Measurements from ENCODE around the gene ITGA2.

Gene ITGA2

DNA sequence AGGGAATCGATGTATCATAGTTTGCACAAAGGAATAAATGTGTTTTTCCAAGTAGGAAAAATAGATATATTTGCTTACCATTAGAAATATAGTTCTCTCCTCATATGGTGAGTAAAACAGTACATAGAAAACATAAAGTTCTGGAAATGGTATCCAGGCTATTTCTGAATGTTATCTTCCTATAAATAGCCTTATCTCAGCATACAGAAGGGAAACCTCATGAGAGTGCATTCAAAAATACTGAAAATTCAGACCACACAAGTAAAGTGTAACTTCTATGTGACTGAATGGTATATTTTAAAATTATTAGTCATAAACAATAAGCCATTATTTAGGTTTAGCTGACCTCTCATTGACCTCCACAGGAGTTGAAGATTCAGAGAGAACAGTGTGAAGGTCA is 76.9 kb downstream of the ITGA2 start:
- CTCF ChIA-PET = no interaction called here
- peaks cover 21% of the 10 kb centered on the region for H3K4me1 Mint-ChIP-seq
- no peak for DNase-seq
- H3K27me3 Mint-ChIP-seq = no peaks in the 10 kb centered on the region
- no peaks in the 10 kb centered on the region for H3K9me3 Mint-ChIP-seq
- H3K4me3 Mint-ChIP-seq = no peak overlapping the region
- peaks cover 36% of the 10 kb centered on the region for H3K36me3 Mint-ChIP-seq
- no peak overlapping the region for H3K27ac Mint-ChIP-seq

GRCh38 chr5:53067641-53068040 is 78.5 kb downstream of the ITGA2 start:
- Mint-ChIP-seq H3K27ac (no peak overlapping the region), H3K36me3 (peaks cover 31% of the 10 kb centered on the region), H3K4me1 (peaks cover 27% of the 10 kb centered on the region), H3K4me3 (no peak overlapping the region), H3K27me3 (no peaks in the 10 kb centered on the region), H3K9me3 (no peaks in the 10 kb centered on the region)
- no peak for DNase-seq
- CTCF ChIA-PET = interaction anchor here (0.9 kb wide), 1 partner anchor 69 kb away, joined by 4 read pairs; no protein-coding TSS in a partner anchor

- peaks cover 34% of the 10 kb centered on the region for H3K36me3 Mint-ChIP-seq
- H3K9me3 Mint-ChIP-seq = no peaks in the 10 kb centered on the region
- CTCF ChIA-PET = interaction anchor here (0.9 to 2.2 kb wide), 6 partner anchors 11 to 120 kb away, joined by 3 to 16 read pairs (median 4); no protein-coding TSS in a partner anchor
- H3K4me1 Mint-ChIP-seq = peaks cover 27% of the 10 kb centered on the region
- no peak overlapping the region for H3K27ac Mint-ChIP-seq
- no peak for DNase-seq
- no peaks in the 10 kb centered on the region for H3K27me3 Mint-ChIP-seq
- H3K4me3 Mint-ChIP-seq = no peak overlapping the region
Observed at GRCh38 chr5:53068291-53068836, 79.2 kb downstream of the ITGA2 start.

DNA sequence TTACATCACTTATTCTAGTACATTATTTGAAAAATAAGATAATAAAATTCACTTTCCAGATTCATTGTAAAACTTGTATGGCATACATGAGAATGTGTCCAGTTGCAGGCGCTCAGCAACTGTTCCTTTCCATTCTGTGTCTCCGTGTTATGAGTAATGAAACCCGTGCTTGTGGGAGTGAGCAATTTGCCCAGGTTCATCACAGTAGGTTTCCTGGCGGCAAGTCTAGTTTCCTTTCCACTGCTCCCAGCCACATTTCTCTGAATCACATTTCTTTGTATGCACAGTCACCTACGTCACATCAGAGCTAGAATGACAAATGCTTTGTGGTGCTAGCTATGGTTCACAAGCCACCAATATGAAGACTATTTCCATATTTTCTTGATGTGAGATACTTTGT is 80.5 kb downstream of the ITGA2 start:
- H3K27me3 Mint-ChIP-seq = no peaks in the 10 kb centered on the region
- peaks cover 40% of the 10 kb centered on the region for H3K36me3 Mint-ChIP-seq
- H3K27ac Mint-ChIP-seq = peak overlapping the region; percentile 46
- no peak overlapping the region for H3K4me3 Mint-ChIP-seq
- H3K9me3 Mint-ChIP-seq = no peaks in the 10 kb centered on the region
- peak; percentile 72 for DNase-seq
- H3K4me1 Mint-ChIP-seq = peaks cover 27% of the 10 kb centered on the region
- CTCF ChIA-PET = interaction anchor here (1.0 to 2.2 kb wide), 11 partner anchors 12 to 121 kb away, joined by 3 to 18 read pairs (median 6); no protein-coding TSS in a partner anchor

- Mint-ChIP-seq H3K27me3 (no peaks in the 10 kb centered on the region), H3K4me3 (no peak overlapping the region), H3K4me1 (peaks cover 27% of the 10 kb centered on the region), H3K27ac (no peak overlapping the region), H3K36me3 (peaks cover 49% of the 10 kb centered on the region), H3K9me3 (no peaks in the 10 kb centered on the region)
- DNase-seq = no peak
- CTCF ChIA-PET = interaction anchor here (1.6 kb wide), 1 partner anchor 122 kb away, joined by 5 read pairs; no protein-coding TSS in a partner anchor
Observed at GRCh38 chr5:53071298-53071697, 82.1 kb downstream of the ITGA2 start.

GRCh38 chr5:53071738-53072137 is 82.6 kb downstream of the ITGA2 start:
- no peak for DNase-seq
- Mint-ChIP-seq H3K36me3 (peaks cover 51% of the 10 kb centered on the region), H3K27me3 (no peaks in the 10 kb centered on the region), H3K4me3 (no peak overlapping the region), H3K27ac (no peak overlapping the region), H3K9me3 (no peaks in the 10 kb centered on the region), H3K4me1 (peaks cover 27% of the 10 kb centered on the region)
- CTCF ChIA-PET = interaction anchor here (0.8 to 1.6 kb wide), 2 partner anchors 15 to 122 kb away, joined by 3 to 5 read pairs; no protein-coding TSS in a partner anchor

GRCh38 chr5:53073348-53073747 is 84.2 kb downstream of the ITGA2 start:
- H3K27me3 Mint-ChIP-seq = no peaks in the 10 kb centered on the region
- no peak for DNase-seq
- no peak overlapping the region for H3K4me3 Mint-ChIP-seq
- peaks cover 22% of the 10 kb centered on the region for H3K4me1 Mint-ChIP-seq
- CTCF ChIA-PET = interaction anchor here (1.4 to 2.5 kb wide), 2 partner anchors 20 to 125 kb away, joined by 3 to 10 read pairs; no protein-coding TSS in a partner anchor
- H3K36me3 Mint-ChIP-seq = peaks cover 55% of the 10 kb centered on the region
- no peaks in the 10 kb centered on the region for H3K9me3 Mint-ChIP-seq
- H3K27ac Mint-ChIP-seq = no peak overlapping the region

DNA sequence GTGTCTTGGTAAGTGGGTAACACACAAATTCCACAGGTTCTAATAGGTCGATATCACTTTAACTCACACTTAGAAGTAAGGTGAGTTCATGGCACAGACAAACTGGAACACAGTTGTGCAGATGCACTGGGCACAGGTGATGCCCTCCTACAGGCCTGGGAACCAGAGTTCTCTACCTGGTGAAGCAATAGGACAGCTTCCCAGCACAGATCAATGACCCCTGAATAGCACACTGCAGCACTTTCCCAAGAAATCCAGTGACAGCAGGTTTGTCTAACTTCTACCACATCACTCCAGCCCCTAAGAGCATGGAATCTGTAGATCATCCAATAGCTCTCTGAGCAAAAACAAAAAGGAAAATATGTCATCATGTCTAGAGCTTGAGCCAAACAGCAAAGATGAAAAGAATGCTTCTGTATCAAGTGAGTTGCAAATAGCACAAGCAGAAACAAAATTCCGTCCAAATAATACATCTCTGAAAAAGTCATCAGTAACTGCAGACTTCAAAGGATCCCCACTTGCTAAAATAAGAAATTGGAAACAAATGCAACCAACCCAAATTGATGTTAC is 86.9 kb downstream of the ITGA2 start:
- Mint-ChIP-seq H3K4me1 (peaks cover 23% of the 10 kb centered on the region), H3K9me3 (peaks cover 7% of the 10 kb centered on the region), H3K27ac (no peak overlapping the region), H3K27me3 (no peaks in the 10 kb centered on the region), H3K4me3 (no peak overlapping the region), H3K36me3 (peaks cover 71% of the 10 kb centered on the region)
- no peak for DNase-seq
- CTCF ChIA-PET = no interaction called here

DNA sequence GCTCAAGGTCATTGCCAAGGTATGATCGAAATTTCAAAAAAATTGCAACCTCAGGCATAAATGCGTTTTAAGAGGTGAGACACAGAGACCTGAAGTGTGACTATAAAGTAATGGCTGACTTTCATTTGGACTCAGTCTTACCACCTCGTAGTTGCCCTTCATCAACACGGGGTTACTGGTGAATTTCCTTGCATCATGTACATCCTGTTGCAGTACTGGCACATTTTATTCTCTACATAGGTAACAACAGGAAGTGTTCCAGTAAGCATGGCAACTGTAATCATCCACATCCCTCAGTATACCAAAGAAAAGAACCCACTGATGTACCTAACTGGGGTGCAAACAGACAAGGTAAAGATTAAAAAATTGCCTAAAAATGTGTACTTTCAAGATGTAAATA is 91.1 kb downstream of the ITGA2 start:
- Mint-ChIP-seq H3K27ac (peak overlapping the region; percentile 72), H3K9me3 (peaks cover 7% of the 10 kb centered on the region), H3K4me1 (peaks cover 60% of the 10 kb centered on the region), H3K27me3 (no peaks in the 10 kb centered on the region), H3K4me3 (no peak overlapping the region), H3K36me3 (peaks cover 81% of the 10 kb centered on the region)
- no peak for DNase-seq
- CTCF ChIA-PET = no interaction called here

DNA sequence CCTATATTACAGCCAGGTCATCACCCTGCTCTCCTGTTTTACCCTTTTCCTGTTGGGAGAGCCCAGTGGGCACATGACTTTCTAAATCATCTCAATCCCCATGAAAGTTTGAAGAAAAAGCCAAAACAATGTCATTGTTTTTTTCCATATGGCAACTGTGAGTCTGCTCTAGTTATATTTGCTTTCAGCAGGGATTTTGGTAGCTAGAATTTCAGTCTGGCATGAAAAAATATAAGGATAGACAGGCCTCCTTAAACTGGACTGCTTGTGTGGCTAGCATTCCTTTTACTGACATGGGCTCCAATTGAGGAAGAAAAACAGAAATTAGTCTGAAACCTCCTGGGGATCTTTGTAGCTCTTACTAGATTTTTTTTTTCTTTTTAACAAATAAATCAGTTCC is 94.8 kb downstream of the ITGA2 start:
- H3K36me3 Mint-ChIP-seq = peaks cover 70% of the 10 kb centered on the region
- H3K27me3 Mint-ChIP-seq = no peaks in the 10 kb centered on the region
- peaks cover 85% of the 10 kb centered on the region for H3K4me1 Mint-ChIP-seq
- H3K4me3 Mint-ChIP-seq = no peak overlapping the region
- peaks cover 7% of the 10 kb centered on the region for H3K9me3 Mint-ChIP-seq
- no peak for DNase-seq
- CTCF ChIA-PET = interaction anchor here (1.1 kb wide), 1 partner anchor 16 kb away, joined by 3 read pairs; no protein-coding TSS in a partner anchor
- H3K27ac Mint-ChIP-seq = peak overlapping the region; percentile 81

DNA sequence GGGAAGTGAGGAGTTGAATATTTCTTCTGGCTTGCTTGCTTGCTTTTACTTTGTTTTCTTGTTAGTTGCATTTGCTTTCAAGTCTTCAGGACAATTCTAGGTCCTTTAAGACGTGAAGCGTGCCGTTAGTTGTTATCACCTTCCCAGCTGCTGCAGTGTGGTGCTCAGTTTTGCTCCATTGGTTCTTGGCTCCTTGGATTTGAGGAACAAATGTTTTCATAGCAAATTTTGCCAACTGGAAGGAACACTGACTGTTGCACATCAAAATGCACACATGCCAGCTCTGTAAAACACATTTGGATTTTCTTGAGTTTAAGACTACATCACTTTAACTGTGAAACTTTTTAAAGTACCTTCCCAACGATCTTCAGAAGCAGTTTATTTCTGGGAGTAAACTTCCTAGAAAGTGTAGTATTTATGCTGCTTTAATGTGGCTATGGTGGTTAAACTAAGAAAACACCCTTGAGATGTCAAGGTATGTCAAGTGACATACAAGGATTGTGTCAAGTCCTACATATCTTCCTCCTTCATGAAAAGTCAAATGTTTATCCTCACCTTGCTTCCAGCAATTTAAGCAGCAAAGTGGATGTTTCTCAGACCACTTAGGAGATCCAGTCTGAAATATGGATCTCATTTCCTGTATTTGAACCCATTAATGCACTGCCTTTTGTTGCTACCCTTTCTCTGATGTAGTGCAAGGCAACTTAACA is 95.5 kb downstream of the ITGA2 start:
- peaks cover 5% of the 10 kb centered on the region for H3K9me3 Mint-ChIP-seq
- H3K4me1 Mint-ChIP-seq = peaks cover 91% of the 10 kb centered on the region
- CTCF ChIA-PET = interaction anchor here (1.1 kb wide), 1 partner anchor 15 kb away, joined by 3 read pairs; no protein-coding TSS in a partner anchor
- H3K27ac Mint-ChIP-seq = peak overlapping the region; percentile 81
- peaks cover 66% of the 10 kb centered on the region for H3K36me3 Mint-ChIP-seq
- peak overlapping the region; percentile 52 for H3K4me3 Mint-ChIP-seq
- no peak for DNase-seq
- H3K27me3 Mint-ChIP-seq = no peaks in the 10 kb centered on the region

GRCh38 chr5:53087171-53087570 is 98.0 kb downstream of the ITGA2 start:
- H3K36me3 Mint-ChIP-seq = peaks cover 53% of the 10 kb centered on the region
- H3K4me3 Mint-ChIP-seq = no peak overlapping the region
- H3K27me3 Mint-ChIP-seq = no peaks in the 10 kb centered on the region
- H3K9me3 Mint-ChIP-seq = no peaks in the 10 kb centered on the region
- CTCF ChIA-PET = interaction anchor here (0.6 to 7.2 kb wide), 2 partner anchors 138 to 401 kb away, joined by 3 to 89 read pairs; no protein-coding TSS in a partner anchor
- DNase-seq = no peak
- H3K27ac Mint-ChIP-seq = no peak overlapping the region
- H3K4me1 Mint-ChIP-seq = peaks cover 86% of the 10 kb centered on the region

- H3K4me1 Mint-ChIP-seq = peaks cover 81% of the 10 kb centered on the region
- CTCF ChIA-PET = interaction anchor here (0.6 to 7.2 kb wide), 3 partner anchors 52 to 401 kb away, joined by 3 to 89 read pairs (median 8); no protein-coding TSS in a partner anchor
- H3K4me3 Mint-ChIP-seq = no peak overlapping the region
- H3K27ac Mint-ChIP-seq = no peak overlapping the region
- no peaks in the 10 kb centered on the region for H3K9me3 Mint-ChIP-seq
- no peak for DNase-seq
- H3K27me3 Mint-ChIP-seq = no peaks in the 10 kb centered on the region
- H3K36me3 Mint-ChIP-seq = peaks cover 50% of the 10 kb centered on the region
Observed at GRCh38 chr5:53087621-53088121, 98.5 kb downstream of the ITGA2 start.

DNA sequence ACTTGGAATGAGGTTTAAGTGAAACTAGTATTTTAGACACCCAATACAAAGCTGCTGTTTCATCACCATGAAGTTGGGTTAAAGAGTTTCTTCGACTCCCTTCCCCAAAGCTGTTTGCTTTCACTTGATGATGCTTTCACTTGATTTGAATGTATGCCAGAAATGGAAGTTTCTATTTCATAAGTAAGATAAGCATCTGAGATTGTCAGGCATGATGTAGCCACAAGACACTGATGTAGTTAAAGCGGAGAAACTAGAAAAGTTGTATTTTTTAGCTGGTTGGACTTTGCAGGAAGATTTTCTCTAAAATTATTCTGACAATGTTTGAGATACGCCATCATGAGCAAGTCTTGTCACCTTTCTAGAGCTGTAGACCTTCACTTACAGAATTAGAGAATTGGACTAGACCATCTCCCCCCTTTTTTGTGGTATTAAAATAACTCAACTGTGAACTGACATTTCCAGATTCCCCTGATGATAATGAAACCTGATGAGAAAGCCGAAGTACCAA is 100.4 kb downstream of the ITGA2 start:
- peak overlapping the region; percentile 25 for H3K4me3 Mint-ChIP-seq
- DNase-seq = no peak
- CTCF ChIA-PET = interaction anchor here (0.9 to 7.2 kb wide), 7 partner anchors 8 to 140 kb away, joined by 3 to 89 read pairs (median 6); no protein-coding TSS in a partner anchor
- peaks cover 69% of the 10 kb centered on the region for H3K4me1 Mint-ChIP-seq
- peak overlapping the region; percentile 82 for H3K27ac Mint-ChIP-seq
- peaks cover 40% of the 10 kb centered on the region for H3K36me3 Mint-ChIP-seq
- no peaks in the 10 kb centered on the region for H3K27me3 Mint-ChIP-seq
- H3K9me3 Mint-ChIP-seq = no peaks in the 10 kb centered on the region

Measured in activated naive CD4-positive, alpha-beta T cell treated with anti-CD3 and anti-CD28 coated beads, Interleukin-2, amount 10 ng/mL, durations not matched to agents 7 days and 5 days (primary cell).